Activated CD8-positive, alpha-beta memory T cell treated with anti-CD3 and anti-CD28 coated beads, Interleukin-2, amount 50 U/mL, for 48 hours (primary cell): ENCODE results near the gene FLCN.

Experiments
- DNase-seq: peaks from one replicate; pipeline ENCODE4 v3.0.0-alpha.2; 2020

FLCN gene

GRCh38 chr17:17164676-17165075 lies 72.3 kb downstream of the FLCN start:
- no peak for DNase-seq

- DNase-seq, result no peak
Measured at GRCh38 chr17:17164156-17164555, 72.8 kb downstream of the FLCN start.
